ENCODE measurements around the gene CRY2. TPM values are rescaled to one million over a fixed set of nuclear protein-coding genes. Genes with fewer than 3 reads are reported as not detected.

The CRY2 gene
- total RNA-seq, 1 donor from 2014 or later: 23.8 TPM

- Mint-ChIP-seq H3K36me3 (ENCODE audit: low read depth) (no peaks in the 10 kb centered on the region), H3K4me3 (peak overlapping the region; percentile 47), H3K4me1 (peaks cover 12% of the 10 kb centered on the region), H3K27ac (ENCODE audit: unreplicated experiment) (no peak overlapping the region), H3K27me3 (ENCODE audit: low read depth) (peaks cover 46% of the 10 kb centered on the region), H3K9me3 (no peaks in the 10 kb centered on the region)
- DNase-seq (ENCODE audit: low read depth, low spot score): no peak
- TF ChIP-seq, protein P1, sequence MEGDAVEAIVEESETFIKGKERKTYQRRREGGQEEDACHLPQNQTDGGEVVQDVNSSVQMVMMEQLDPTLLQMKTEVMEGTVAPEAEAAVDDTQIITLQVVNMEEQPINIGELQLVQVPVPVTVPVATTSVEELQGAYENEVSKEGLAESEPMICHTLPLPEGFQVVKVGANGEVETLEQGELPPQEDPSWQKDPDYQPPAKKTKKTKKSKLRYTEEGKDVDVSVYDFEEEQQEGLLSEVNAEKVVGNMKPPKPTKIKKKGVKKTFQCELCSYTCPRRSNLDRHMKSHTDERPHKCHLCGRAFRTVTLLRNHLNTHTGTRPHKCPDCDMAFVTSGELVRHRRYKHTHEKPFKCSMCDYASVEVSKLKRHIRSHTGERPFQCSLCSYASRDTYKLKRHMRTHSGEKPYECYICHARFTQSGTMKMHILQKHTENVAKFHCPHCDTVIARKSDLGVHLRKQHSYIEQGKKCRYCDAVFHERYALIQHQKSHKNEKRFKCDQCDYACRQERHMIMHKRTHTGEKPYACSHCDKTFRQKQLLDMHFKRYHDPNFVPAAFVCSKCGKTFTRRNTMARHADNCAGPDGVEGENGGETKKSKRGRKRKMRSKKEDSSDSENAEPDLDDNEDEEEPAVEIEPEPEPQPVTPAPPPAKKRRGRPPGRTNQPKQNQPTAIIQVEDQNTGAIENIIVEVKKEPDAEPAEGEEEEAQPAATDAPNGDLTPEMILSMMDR (conservative IDR thresholded peaks at IDR 0.05): no peak
These were observed 78.7 kb downstream of the CRY2 start for GRCh38 chr11:45926001-45926401.

- Mint-ChIP-seq H3K36me3 (ENCODE audit: low read depth) (no peaks in the 10 kb centered on the region), H3K27ac (ENCODE audit: unreplicated experiment) (no peak overlapping the region), H3K4me3 (no peak overlapping the region), H3K4me1 (peaks cover 7% of the 10 kb centered on the region), H3K9me3 (no peaks in the 10 kb centered on the region), H3K27me3 (ENCODE audit: low read depth) (peaks cover 38% of the 10 kb centered on the region)
- TF ChIP-seq, protein P1 (conservative IDR thresholded peaks at IDR 0.05): no peak
- DNase-seq (ENCODE audit: low read depth, low spot score): no peak
These were observed 79.5 kb downstream of the CRY2 start for GRCh38 chr11:45926536-45927331.

DNA sequence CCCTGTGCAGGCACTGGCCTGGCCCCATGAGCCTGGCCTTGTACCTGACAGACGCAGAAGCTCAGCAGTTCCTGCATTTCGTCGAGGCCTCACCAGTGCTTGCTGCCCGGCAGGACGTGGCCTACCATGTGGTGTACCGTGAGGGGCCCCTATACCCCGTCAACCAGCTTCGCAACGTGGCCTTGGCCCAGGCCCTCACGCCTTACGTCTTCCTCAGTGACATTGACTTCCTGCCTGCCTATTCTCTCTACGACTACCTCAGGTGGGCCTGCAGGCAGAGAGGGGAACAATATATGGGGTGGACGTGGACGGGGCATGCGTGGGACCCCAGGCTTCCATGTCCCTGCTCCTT is 80.0 kb downstream of the CRY2 start:
- TF ChIP-seq, protein P1 (conservative IDR thresholded peaks at IDR 0.05): no peak
- Mint-ChIP-seq H3K4me3 (peak overlapping the region; percentile 42), H3K27me3 (ENCODE audit: low read depth) (peaks cover 37% of the 10 kb centered on the region), H3K4me1 (peaks cover 6% of the 10 kb centered on the region), H3K27ac (ENCODE audit: unreplicated experiment) (no peak overlapping the region), H3K36me3 (ENCODE audit: low read depth) (no peaks in the 10 kb centered on the region), H3K9me3 (no peaks in the 10 kb centered on the region)
- no peak for DNase-seq (ENCODE audit: low read depth, low spot score)

DNA sequence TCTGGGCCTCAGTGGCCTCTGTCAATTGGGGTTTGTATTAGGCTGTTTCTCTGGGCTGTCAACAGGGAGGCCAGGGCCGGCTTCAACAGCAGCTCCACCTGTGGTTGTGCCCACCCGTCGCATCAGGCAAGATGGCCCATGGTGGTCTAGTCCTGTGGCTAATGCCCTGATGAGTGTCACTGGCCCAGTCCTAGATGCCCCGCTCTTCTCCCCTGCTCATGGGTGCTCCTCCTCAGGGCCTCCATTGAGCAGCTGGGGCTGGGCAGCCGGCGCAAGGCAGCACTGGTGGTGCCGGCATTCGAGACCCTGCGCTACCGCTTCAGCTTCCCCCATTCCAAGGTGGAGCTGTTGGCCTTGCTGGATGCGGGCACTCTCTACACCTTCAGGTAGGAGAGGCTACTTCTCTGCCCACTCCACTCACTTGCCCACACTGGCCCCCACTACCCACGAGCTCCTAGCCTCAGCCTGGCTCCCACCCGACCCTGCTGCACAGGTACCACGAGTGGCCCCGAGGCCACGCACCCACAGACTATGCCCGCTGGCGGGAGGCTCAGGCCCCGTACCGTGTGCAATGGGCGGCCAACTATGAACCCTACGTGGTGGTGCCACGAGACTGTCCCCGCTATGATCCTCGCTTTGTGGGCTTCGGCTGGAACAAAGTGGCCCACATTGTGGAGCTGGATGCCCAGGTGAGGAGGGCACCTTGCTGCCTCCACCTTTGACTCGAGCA is 80.6 kb downstream of the CRY2 start:
- Mint-ChIP-seq H3K27ac (ENCODE audit: unreplicated experiment) (no peak overlapping the region), H3K4me3 (peak overlapping the region; percentile 42), H3K4me1 (peaks cover 6% of the 10 kb centered on the region), H3K9me3 (no peaks in the 10 kb centered on the region), H3K27me3 (ENCODE audit: low read depth) (peaks cover 37% of the 10 kb centered on the region), H3K36me3 (ENCODE audit: low read depth) (no peaks in the 10 kb centered on the region)
- TF ChIP-seq, protein P1 (conservative IDR thresholded peaks at IDR 0.05): no peak
- no peak for DNase-seq (ENCODE audit: low read depth, low spot score)

DNA sequence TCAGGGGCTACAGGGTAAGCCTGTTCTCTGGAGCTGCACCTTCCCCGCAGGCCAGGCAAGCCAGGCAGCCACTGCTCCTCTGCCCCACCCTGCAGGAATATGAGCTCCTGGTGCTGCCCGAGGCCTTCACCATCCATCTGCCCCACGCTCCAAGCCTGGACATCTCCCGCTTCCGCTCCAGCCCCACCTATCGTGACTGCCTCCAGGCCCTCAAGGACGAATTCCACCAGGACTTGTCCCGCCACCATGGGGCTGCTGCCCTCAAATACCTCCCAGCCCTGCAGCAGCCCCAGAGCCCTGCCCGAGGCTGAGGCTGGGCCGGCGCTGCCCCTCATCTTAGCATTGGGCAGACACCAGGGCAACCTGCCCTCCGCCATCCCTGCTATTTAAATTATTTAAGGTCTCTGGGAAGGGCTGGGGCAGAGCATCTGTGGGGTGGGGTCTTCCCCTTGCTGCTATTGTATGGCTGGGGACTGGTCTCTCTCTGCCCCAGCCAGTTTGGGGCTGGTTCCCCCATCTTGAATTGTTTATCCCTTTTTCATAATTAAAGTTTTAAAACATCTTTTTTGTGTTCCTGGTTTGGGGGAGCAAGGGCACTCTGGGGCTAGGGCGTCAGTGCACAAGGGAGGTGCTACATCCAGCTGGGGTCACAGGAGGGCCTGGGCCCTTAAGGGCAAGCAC is 81.4 kb downstream of the CRY2 start:
- Mint-ChIP-seq H3K27me3 (ENCODE audit: low read depth) (peaks cover 31% of the 10 kb centered on the region), H3K4me1 (peaks cover 6% of the 10 kb centered on the region), H3K27ac (ENCODE audit: unreplicated experiment) (no peak overlapping the region), H3K4me3 (no peak overlapping the region), H3K36me3 (ENCODE audit: low read depth) (no peaks in the 10 kb centered on the region), H3K9me3 (no peaks in the 10 kb centered on the region)
- TF ChIP-seq, protein P1 (conservative IDR thresholded peaks at IDR 0.05): no peak
- no peak for DNase-seq (ENCODE audit: low read depth, low spot score)

Data from neural crest cell (in vitro differentiated cells).